GM23248 (cell line): Measurements from ENCODE around the gene SHROOM2. TPM values are rescaled to one million over a fixed set of nuclear protein-coding genes. Genes with fewer than 3 reads are reported as not detected.

Source experiments
- DNase-seq: peaks from one replicate; pipeline ENCODE4 v3.0.0-alpha.2; 2015
- H2AFZ ChIP-seq: fragments of 200-600 bp; sonication (generic); 2 replicates; pipeline ENCODE4 v1.6.1; 2016; ENCODE audit warnings: antibody characterized with exemption
- H3F3A ChIP-seq: fragments of 200-600 bp; sonication (generic); 2 replicates; pipeline ENCODE4 v1.6.1; 2016; ENCODE audit warnings: mild to moderate bottlenecking, antibody characterized with exemption, mixed run types; ENCODE audit not compliant: insufficient read depth
- H3K27ac ChIP-seq: fragments of 200-600 bp; sonication (generic); 2 replicates; pipeline ENCODE4 v1.5.1; 2016; ENCODE audit warnings: mild to moderate bottlenecking
- H3K27me3 ChIP-seq: fragments of 200-600 bp; sonication (generic); replicated peaks from 2 replicates; pipeline ENCODE4 v1.6.1; 2016; ENCODE audit warnings: mild to moderate bottlenecking; ENCODE audit not compliant: insufficient read depth
- H3K36me3 ChIP-seq: fragments of 200-600 bp; sonication (generic); 2 replicates; pipeline ENCODE4 v1.6.1; 2016; ENCODE audit warnings: low read depth, mild to moderate bottlenecking
- H3K4me1 ChIP-seq: fragments of 200-600 bp; sonication (generic); 2 replicates; pipeline ENCODE4 v1.6.1; 2016; ENCODE audit warnings: mild to moderate bottlenecking; ENCODE audit not compliant: insufficient read depth
- H3K4me2 ChIP-seq: fragments of 200-600 bp; sonication (generic); one replicate; pipeline ENCODE4 v1.6.1; 2016; ENCODE audit warnings: mild to moderate bottlenecking; ENCODE audit not compliant: unreplicated experiment
- H3K4me3 ChIP-seq: fragments of 200-600 bp; sonication (generic); 2 replicates; pipeline ENCODE4 v1.5.1; 2016; ENCODE audit warnings: mild to moderate bottlenecking
- H3K79me2 ChIP-seq: fragments of 200-600 bp; sonication (generic); 2 replicates; pipeline ENCODE4 v1.6.1; 2016; ENCODE audit warnings: mild to moderate bottlenecking; ENCODE audit not compliant: insufficient read depth
- H3K9ac ChIP-seq: fragments of 200-600 bp; sonication (generic); 2 replicates; pipeline ENCODE4 v1.6.1; 2016; ENCODE audit warnings: mild to moderate bottlenecking
- H3K9me2 ChIP-seq: fragments of 200-600 bp; sonication (generic); 2 replicates; pipeline ENCODE4 v1.6.1; 2016; ENCODE audit warnings: mixed run types, mild to moderate bottlenecking, moderate library complexity; ENCODE audit not compliant: insufficient read depth
- H3K9me3 ChIP-seq: fragments of 200-600 bp; sonication (generic); one replicate; pipeline ENCODE4 v1.6.1; 2017; ENCODE audit warnings: low read depth
- H4K20me1 ChIP-seq: fragments of 200-600 bp; sonication (generic); 2 replicates; pipeline ENCODE4 v1.6.0; 2016; ENCODE audit not compliant: insufficient read depth
- EZH2 ChIP-seq: fragments of 200-600 bp; sonication (generic); IDR thresholded peaks from 2 replicates; pipeline ENCODE4 v1.6.1; 2018; ENCODE audit warnings: antibody characterized with exemption, mild to moderate bottlenecking; ENCODE audit not compliant: insufficient read depth, poor library complexity, severe bottlenecking
- EZH2phosphoT487 ChIP-seq: fragments of 200-600 bp; sonication (generic); IDR thresholded peaks from 2 replicates; pipeline ENCODE4 v1.6.1; 2018; ENCODE audit warnings: antibody characterized with exemption, moderate library complexity, mild to moderate bottlenecking, low read depth; ENCODE audit not compliant: insufficient read depth
- WGBS, 2 experiments: methylation state at CpG; one replicate each; pipeline ENCODE4 v1.1.6; 2015 to 2017; ENCODE audit warnings: low lambda C conversion rate in 2 of 2, low coverage in 1 of 2; ENCODE audit errors: missing lambda C conversion rate in 2 of 2; 5-methylcytosine and 5-hydroxymethylcytosine counted together
- in situ Hi-C: fragments of 300-500 bp; cut with MboI; formaldehyde crosslinking; loops from 2 replicates; pipeline ENCODE4 v1.15.0; 2020
- polyA plus RNA-seq: library from polyadenylated mRNA; unstranded; fragments of >200 nt; fragmentation: Nextera tagmentation; extraction: Ambion mirVana; gene quantifications from 2 replicates; pipeline ENCODE4 v1.2.1, GENCODE V29; 2016
- total RNA-seq: library from RNA; depleted of rRNA; stranded (reverse); fragments of >200 nt; shearing (Covaris generic); gene quantifications from 2 replicates; pipeline ENCODE4 v1.2.3, GENCODE V29; 2014

SHROOM2 gene
- total and polyA plus RNA-seq, 2 experiments from 2014 or later = 0.22 to 0.63 TPM

GRCh38 chrX:9909254-9909653 is 123.0 kb downstream of the SHROOM2 start:
- Histone ChIP-seq H3K9me2 (no peaks in the 10 kb centered on the region), H2AFZ (no peak overlapping the region), H4K20me1 (no peaks in the 10 kb centered on the region), H3K36me3 (no peaks in the 10 kb centered on the region), H3K27me3 (no peaks in the 10 kb centered on the region), H3K9ac (no peak overlapping the region), H3K9me3 (no peaks in the 10 kb centered on the region), H3K4me2 (no peak overlapping the region), H3K79me2 (no peaks in the 10 kb centered on the region), H3K4me1 (peaks cover 18% of the 10 kb centered on the region; the same call in 1 of the 2 replicates), H3K27ac (no peak overlapping the region), H3K4me3 (no peak overlapping the region), H3F3A (no peaks in the 10 kb centered on the region)
- 76 to 96% methylated on average over 5 to 6 of the region's 6 CpGs for WGBS, 2 experiments
- TF ChIP-seq EZH2 (no peak), EZH2phosphoT487 (no peak)
- in situ Hi-C loops = no loop called here
- DNase-seq = no peak

DNA sequence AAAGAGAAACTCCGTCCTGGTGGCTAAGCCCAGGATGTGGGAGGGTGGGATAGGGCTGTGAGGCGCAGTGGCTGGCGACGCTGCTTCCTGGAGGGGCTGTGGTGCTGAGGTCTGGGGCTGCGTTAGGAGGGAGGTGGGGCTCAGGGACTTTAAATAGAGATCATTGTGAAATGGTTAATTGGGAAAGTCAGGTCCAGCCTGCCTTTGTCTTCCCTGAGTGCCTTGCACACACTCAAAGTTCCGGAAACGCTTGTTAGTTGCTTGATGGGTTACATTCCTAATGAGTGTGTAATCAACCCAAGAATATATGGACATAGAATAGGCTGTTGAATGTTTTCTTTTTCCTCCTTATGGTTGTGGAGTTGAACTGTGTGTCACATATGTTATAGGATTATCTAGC is 125.3 kb downstream of the SHROOM2 start:
- 42 to 55% methylated on average over 4 to 7 of the region's 7 CpGs for WGBS, 2 experiments
- no peak overlapping the region for H3K4me3 ChIP-seq
- H3K36me3 ChIP-seq = no peaks in the 10 kb centered on the region
- H3K79me2 ChIP-seq = no peaks in the 10 kb centered on the region
- peak overlapping the region; percentile 35 for H3K4me2 ChIP-seq
- H3K27me3 ChIP-seq = no peaks in the 10 kb centered on the region
- no peaks in the 10 kb centered on the region for H4K20me1 ChIP-seq
- H3K4me1 ChIP-seq = peaks cover 7% of the 10 kb centered on the region; the same call in 1 of the 2 replicates
- no peaks in the 10 kb centered on the region for H3F3A ChIP-seq
- TF ChIP-seq EZH2phosphoT487 = no peak
- no peak for TF ChIP-seq EZH2
- H3K9me3 ChIP-seq = no peaks in the 10 kb centered on the region
- H3K9ac ChIP-seq = no peak overlapping the region
- in situ Hi-C loops = no loop called here
- peak; percentile 51 for DNase-seq
- no peaks in the 10 kb centered on the region for H3K9me2 ChIP-seq
- H3K27ac ChIP-seq = no peak overlapping the region
- no peak overlapping the region for H2AFZ ChIP-seq

DNA sequence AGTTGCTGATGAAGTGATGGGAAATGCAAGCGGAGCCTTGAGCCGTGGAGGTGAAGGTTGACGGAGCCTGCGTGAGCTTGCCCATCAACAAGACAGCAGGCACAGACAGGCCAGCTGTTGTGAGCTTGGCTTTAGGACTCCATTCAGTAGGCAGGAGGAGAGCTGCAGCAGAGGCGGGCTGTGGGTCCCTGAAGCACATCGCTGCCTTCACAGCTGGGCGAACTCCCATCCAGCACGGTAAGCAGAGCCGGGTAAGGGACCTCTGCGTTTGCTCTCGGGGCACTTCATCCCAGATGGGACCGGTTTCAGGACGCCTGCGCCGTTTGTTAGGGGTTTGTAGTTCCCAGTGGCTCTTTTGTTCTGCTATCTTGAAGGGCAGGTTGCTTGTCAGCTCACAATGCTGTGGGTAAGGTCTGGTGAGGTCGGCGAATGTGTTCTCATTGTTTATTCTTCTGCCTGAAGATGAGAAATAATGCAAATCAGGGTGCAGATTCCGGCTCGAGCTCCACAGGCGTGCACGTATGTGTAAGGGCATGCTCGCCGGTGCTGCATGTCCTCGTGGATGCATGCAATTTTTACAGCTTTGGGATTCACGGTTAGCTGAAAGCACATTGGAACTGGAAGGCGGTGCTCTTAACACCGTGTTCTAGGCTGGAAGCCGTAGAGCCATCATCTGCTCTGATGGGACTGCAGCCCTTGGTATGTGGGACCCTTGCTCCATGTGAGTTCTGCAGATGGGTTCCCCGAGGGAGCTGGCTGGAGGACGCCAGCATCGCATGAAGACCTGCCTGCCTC is 126.3 kb downstream of the SHROOM2 start:
- Histone ChIP-seq H4K20me1 (no peaks in the 10 kb centered on the region), H3K4me3 (peak overlapping the region; percentile 56), H3K9me2 (no peaks in the 10 kb centered on the region), H3K4me2 (peak overlapping the region; percentile 80), H3K9ac (no peak overlapping the region), H3K27me3 (no peaks in the 10 kb centered on the region), H3K36me3 (no peaks in the 10 kb centered on the region), H3K4me1 (peaks cover 7% of the 10 kb centered on the region; the same call in 1 of the 2 replicates), H3K79me2 (no peaks in the 10 kb centered on the region), H3K9me3 (no peaks in the 10 kb centered on the region), H2AFZ (0 out of 2 replicates have a peak overlapping the region, but pooled peaks have one; percentile 51), H3F3A (no peaks in the 10 kb centered on the region), H3K27ac (no peak overlapping the region)
- TF ChIP-seq EZH2 = no peak
- TF ChIP-seq EZH2phosphoT487 = no peak
- in situ Hi-C loops = no loop called here
- DNase-seq = peak; percentile 30
- 4 to 5% methylated on average over 26 to 30 of the region's 31 CpGs for whole genome bisulfite sequencing, 2 experiments

DNA sequence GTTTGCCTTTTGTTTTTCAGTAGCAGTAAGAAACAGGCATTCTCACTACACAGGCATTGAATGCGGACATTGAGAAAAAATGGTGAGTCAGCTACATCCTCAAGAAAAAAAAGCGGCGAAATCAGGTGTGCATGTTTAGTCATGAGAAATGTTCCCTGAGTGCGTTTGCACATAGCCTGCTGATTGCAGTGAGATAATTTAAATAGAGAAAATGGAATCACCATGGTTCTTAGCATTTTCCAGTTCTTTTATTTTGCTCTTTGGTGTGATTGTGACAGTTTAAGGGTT is 126.9 kb downstream of the SHROOM2 start:
- Histone ChIP-seq H3K79me2 (no peaks in the 10 kb centered on the region), H3K9me2 (no peaks in the 10 kb centered on the region), H3F3A (no peaks in the 10 kb centered on the region), H3K4me2 (peak overlapping the region; percentile 80), H3K27me3 (no peaks in the 10 kb centered on the region), H3K4me1 (peaks cover 7% of the 10 kb centered on the region; the same call in 1 of the 2 replicates), H3K9me3 (no peaks in the 10 kb centered on the region), H3K36me3 (no peaks in the 10 kb centered on the region), H3K9ac (no peak overlapping the region), H2AFZ (0 out of 2 replicates have a peak overlapping the region, but pooled peaks have one; percentile 51), H4K20me1 (no peaks in the 10 kb centered on the region), H3K27ac (no peak overlapping the region), H3K4me3 (peak overlapping the region; percentile 56)
- peak; percentile 67 for DNase-seq
- 4 to 5% methylated on average over 4 of the region's 4 CpGs for WGBS, 2 experiments
- no peak for TF ChIP-seq EZH2
- no peak for TF ChIP-seq EZH2phosphoT487
- in situ Hi-C loops = no loop called here
